Lower lobe of right lung (tissue), 2 donors: ENCODE measurements around the gene GGT7. TPM values are rescaled to one million over a fixed set of nuclear protein-coding genes. Genes with fewer than 3 reads are reported as not detected.

Source experiments
- ATAC-seq, 2 donors: fragments of 200-7000 bp; cut with Tn5 transposase; one replicate each; pipeline ENCODE4 v1.9.1; 2020 to 2022; ENCODE audit warnings: mild to moderate bottlenecking in 2 of 2, moderate library complexity in 2 of 2
- DNase-seq: peaks from one replicate; pipeline ENCODE4 v3.0.0-alpha.2; 2020
- H3K27ac ChIP-seq: fragments of 200-600 bp; one replicate; pipeline ENCODE4 v1.8.0; 2022
- H3K27me3 ChIP-seq: fragments of 200-600 bp; one replicate; pipeline ENCODE4 v1.8.0; 2022; ENCODE audit warnings: low read depth
- H3K36me3 ChIP-seq: fragments of 200-600 bp; one replicate; pipeline ENCODE4 v1.8.0; 2022; ENCODE audit warnings: mild to moderate bottlenecking
- H3K4me1 ChIP-seq: fragments of 200-600 bp; one replicate; pipeline ENCODE4 v1.8.0; 2022
- H3K4me3 ChIP-seq: fragments of 200-600 bp; one replicate; pipeline ENCODE4 v1.8.0; 2022; ENCODE audit warnings: mild to moderate bottlenecking
- H3K9me3 ChIP-seq: fragments of 200-600 bp; one replicate; pipeline ENCODE4 v1.8.0; 2022
- intact Hi-C: fragments of 100-400 bp; cut with DNase I; formaldehyde crosslinking; loops from one replicate; pipeline ENCODE4 v1.11.0; 2022
- total RNA-seq: library from RNA; stranded (reverse); fragmentation: NEBNext Ultra II Directional; extraction: Animal tissue kit (Norgen Biotek cat#: 25700); gene quantifications from one replicate; pipeline ENCODE4 v1.2.1, GENCODE V29; 2021
- TF ChIP-seq, protein P1 (sequence below): fragments of 200-600 bp; IDR thresholded peaks from one replicate; pipeline ENCODE4 v1.8.0; 2022; ENCODE audit warnings: antibody characterized with exemption, mild to moderate bottlenecking
- donor health status: DM: no; HTN: yes; CAD: no; lungs with severe emphysema.

Gene GGT7
- total RNA-seq, 1 donor from 2014 or later: 24.0 TPM

DNA sequence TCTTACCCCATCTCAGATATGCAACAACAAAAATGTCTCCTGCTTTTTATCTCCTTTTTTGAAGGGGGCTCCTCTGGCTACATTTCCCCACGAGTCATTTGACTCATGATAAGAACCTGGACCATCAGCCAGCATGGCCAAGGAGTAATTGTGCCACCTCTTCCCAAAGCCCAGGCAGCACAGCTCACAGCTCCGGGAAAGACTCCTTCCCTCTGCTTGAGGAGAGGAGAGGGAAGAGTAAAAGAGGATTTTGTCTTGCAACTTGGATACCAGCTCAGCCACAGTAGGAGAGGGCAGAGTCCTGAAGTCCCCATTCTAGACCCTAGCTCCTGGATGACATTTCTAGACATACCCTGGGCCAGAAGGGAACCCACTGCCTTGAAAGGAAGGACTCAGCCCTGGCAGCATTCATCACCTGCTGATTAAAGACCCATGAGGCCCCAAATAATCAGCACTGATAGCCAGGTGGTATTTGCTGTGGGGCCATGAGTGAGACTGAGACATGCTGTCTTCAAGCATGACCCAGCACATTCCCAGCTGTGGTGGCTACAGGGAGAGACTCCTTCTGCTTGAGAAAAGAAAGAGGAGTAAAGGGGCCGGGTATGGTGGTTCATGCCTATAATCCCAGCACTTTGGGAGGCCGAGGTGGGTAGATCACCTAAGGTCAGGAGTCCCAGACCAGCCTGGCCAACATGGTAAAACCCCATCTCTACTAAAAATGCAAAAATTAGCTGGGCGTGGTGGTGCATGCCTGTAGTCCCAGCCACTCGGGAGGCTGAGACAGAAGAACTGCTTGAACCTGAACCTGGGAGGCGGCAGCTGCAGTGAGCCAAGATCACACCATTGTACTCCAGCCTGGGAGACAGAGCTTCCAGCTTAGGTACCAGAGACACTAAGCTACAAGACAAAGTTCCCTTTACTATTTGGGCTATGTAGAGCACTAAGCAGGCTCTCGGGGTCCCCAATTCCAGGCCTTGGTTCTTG, 75.4 kb downstream of the GGT7 start:
- Histone ChIP-seq H3K36me3 (no peaks in the 10 kb centered on the region), H3K4me1 (peaks cover 29% of the 10 kb centered on the region), H3K9me3 (no peaks in the 10 kb centered on the region), H3K4me3 (no peak overlapping the region), H3K27ac (no peak overlapping the region), H3K27me3 (no peaks in the 10 kb centered on the region)
- TF ChIP-seq, protein P1, sequence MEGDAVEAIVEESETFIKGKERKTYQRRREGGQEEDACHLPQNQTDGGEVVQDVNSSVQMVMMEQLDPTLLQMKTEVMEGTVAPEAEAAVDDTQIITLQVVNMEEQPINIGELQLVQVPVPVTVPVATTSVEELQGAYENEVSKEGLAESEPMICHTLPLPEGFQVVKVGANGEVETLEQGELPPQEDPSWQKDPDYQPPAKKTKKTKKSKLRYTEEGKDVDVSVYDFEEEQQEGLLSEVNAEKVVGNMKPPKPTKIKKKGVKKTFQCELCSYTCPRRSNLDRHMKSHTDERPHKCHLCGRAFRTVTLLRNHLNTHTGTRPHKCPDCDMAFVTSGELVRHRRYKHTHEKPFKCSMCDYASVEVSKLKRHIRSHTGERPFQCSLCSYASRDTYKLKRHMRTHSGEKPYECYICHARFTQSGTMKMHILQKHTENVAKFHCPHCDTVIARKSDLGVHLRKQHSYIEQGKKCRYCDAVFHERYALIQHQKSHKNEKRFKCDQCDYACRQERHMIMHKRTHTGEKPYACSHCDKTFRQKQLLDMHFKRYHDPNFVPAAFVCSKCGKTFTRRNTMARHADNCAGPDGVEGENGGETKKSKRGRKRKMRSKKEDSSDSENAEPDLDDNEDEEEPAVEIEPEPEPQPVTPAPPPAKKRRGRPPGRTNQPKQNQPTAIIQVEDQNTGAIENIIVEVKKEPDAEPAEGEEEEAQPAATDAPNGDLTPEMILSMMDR: no peak
- ATAC-seq: no peak
- intact Hi-C loops: no loop called here
- DNase-seq: no peak

Other genes starting within 250 kb of the GGT7 start
- 13.8 TPM for gene PIGU, start 195.8 kb downstream of the GGT7 start, total RNA-seq
- gene TP53INP2, start 168.5 kb downstream of the GGT7 start, total RNA-seq: 13.6 TPM
- 27.1 TPM for gene NCOA6, start 47.2 kb downstream of the GGT7 start, total RNA-seq
- gene ACSS2, start 3.8 kb upstream of the GGT7 start, total RNA-seq: 131 TPM
- 28.8 TPM for gene GSS, start 83.0 kb upstream of the GGT7 start, total RNA-seq
- 0.56 TPM for gene MYH7B, start 83.0 kb upstream of the GGT7 start, total RNA-seq
- gene TRPC4AP, start 220.0 kb upstream of the GGT7 start, total RNA-seq: 63.2 TPM